BJ (cell line): ENCODE data around the gene DAPK2. TPM values are rescaled to one million over a fixed set of nuclear protein-coding genes. Genes with fewer than 3 reads are reported as not detected.

Experiments
- CTCF ChIA-PET: fragments of 350-600 bp; formaldehyde crosslinking; extraction: SDS; loops from one replicate; lab custom pipeline; 2021; ENCODE audit warnings: antibody characterized with exemption, inconsistent platforms; lab: Yijun Ruan, JAX
- POLR2A ChIA-PET: fragments of 300-600 bp; sonication (Branson Sonifier 250); formaldehyde crosslinking; extraction: SDS; loops from one replicate; lab custom pipeline; 2021; ENCODE audit warnings: antibody characterized with exemption; lab: Charles Lee
- DNase-seq: peaks from one replicate; pipeline ENCODE4 v3.0.0-alpha.2; 2011; ENCODE audit warnings: low read depth
- H3K27me3 ChIP-seq: 2 replicates; pipeline ENCODE4 v1.6.0; 2011; ENCODE audit warnings: low read length; ENCODE audit not compliant: control insufficient read depth, insufficient read depth
- H3K36me3 ChIP-seq: 2 replicates; pipeline ENCODE4 v1.5.1; 2011; ENCODE audit warnings: low read length; ENCODE audit not compliant: control insufficient read depth, insufficient read depth
- H3K4me3 ChIP-seq: 2 replicates; pipeline ENCODE4 v1.5.1; 2011; ENCODE audit warnings: low read depth, mild to moderate bottlenecking, control low read depth, low read length
- CTCF ChIP-seq: IDR thresholded peaks from 2 replicates; pipeline ENCODE4 v1.5.1; 2011; ENCODE audit warnings: low read depth, mild to moderate bottlenecking, control low read depth, inconsistent platforms, low read length, moderate library complexity; ENCODE audit not compliant: insufficient read depth
- polyA minus RNA-seq: library from RNA; depleted of rRNA, polyadenylated mRNA; stranded (reverse); fragments of >200 nt; gene quantifications from 2 replicates; pipeline ENCODE4 v1.2.3, GENCODE V29; 2011; rRNA and poly(A)+ RNA removed
- polyA plus RNA-seq: library from polyadenylated mRNA; depleted of rRNA; stranded (reverse); fragments of >200 nt; gene quantifications from 2 replicates; pipeline ENCODE4 v1.2.3, GENCODE V29; 2011; rRNA removed

The DAPK2 gene
- polyA plus RNA-seq = 10.5 and 12.4 TPM in 2 replicates
- polyA minus RNA-seq = 8.1 and 16.4 TPM in 2 replicates

DNA sequence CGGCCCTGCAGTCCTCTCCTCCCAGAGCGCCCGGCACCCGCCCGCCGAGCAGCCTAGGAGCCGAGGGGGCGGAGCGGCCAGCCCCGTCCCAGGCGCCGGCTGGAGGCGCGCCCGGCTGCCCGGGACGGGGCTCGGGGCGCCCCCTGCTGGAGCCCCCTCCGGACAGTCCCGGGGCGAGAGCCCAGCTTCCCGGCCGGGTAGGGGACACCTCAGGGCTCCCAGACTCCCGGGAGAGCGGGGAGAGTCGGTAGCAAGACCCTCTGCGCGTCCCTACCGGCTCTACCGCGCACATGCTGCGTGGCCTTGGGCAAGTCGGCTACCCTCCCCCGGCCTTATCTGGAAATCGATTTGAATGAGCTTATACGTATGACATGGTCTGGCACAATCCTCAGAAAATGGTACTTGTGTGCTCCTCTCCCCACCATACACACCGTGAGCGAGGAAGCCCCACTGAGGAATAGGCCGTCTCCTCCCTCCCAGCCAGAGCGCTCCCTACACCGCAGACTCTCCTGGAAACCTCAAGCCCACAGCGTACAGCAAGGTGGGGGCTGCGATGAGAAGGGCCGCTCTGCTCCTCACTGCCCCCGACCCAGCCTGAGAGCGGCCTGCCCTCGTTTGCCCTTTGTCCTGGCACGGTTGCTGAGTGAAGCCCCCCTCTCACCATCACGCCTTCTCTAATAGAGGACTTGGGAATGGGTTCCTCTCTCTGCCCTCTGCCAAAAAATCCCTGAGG, at the start of gene DAPK2:
TSS of gene DAPK2 (minus strand) at position 65 of the 733 bp plus-strand sequence. CDS start 6,224 bp downstream, outside the sequence.
- Histone ChIP-seq H3K4me3 (peak within 1 kb of the TSS; percentile 57), H3K36me3 (no peaks in the 10 kb centered on the region), H3K27me3 (no peaks in the 10 kb centered on the region)
- POLR2A ChIA-PET = no interaction called here
- no peak for DNase-seq
- TF ChIP-seq CTCF = peak; percentile 71
- CTCF ChIA-PET = interaction anchor here (0.6 to 3.4 kb wide), 37 partner anchors 8 to 309 kb away, joined by 3 to 21 read pairs (median 4); partner anchors contain the start of gene HERC1

DNA sequence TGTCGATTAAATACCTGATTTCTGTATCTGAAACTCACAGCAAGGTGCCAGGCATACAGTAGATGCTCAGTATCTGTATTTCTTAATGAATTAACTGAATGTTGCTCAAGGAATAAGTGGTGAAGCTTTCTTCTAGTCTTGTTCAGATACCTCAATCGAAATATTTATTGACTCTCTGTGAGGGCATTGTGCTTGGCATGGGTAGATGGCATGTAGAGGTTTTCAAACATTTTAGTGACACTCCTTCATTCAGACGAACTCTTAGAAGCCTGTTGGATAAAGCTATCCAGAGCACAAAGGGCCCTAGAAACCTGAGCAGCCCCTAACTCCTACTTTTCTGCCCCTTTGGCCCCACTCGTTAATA, 49.1 kb upstream of the DAPK2 start:
- no peaks in the 10 kb centered on the region for H3K36me3 ChIP-seq
- ChIA-PET CTCF (interaction anchor here (1.0 kb wide), 1 partner anchor 542 kb away, joined by 3 read pairs; no protein-coding TSS in a partner anchor), POLR2A (interaction anchor here (0.5 kb wide), 1 partner anchor 12 kb away, joined by 3 read pairs; no protein-coding TSS in a partner anchor)
- H3K27me3 ChIP-seq = no peaks in the 10 kb centered on the region
- H3K4me3 ChIP-seq = no peak overlapping the region
- TF ChIP-seq CTCF = no peak
- DNase-seq = no peak

- TF ChIP-seq CTCF = no peak
- Histone ChIP-seq H3K27me3 (no peaks in the 10 kb centered on the region), H3K36me3 (no peaks in the 10 kb centered on the region; the same call in 1 of the 2 replicates), H3K4me3 (peak within 1 kb of the TSS; percentile 66)
- CTCF ChIA-PET = interaction anchor here (0.7 to 1.3 kb wide), 5 partner anchors 15 to 62 kb away, joined by 3 to 4 read pairs (median 3); no protein-coding TSS in a partner anchor
- DNase-seq = peak; percentile 96
- POLR2A ChIA-PET = no interaction called here
These were observed 47.5 kb upstream of the DAPK2 start, which contains the start of gene CIAO2A for GRCh38 chr15:64093627-64094417. TSS of gene CIAO2A (minus strand) at chr15:64093838. CDS start at chr15:64093768, 70 bp downstream.

- POLR2A ChIA-PET = no interaction called here
- no peaks in the 10 kb centered on the region for H3K27me3 ChIP-seq
- peak; percentile 12; the same call in 1 of the 2 replicates for TF ChIP-seq CTCF
- no peak for DNase-seq
- peak overlapping the region; percentile 66 for H3K4me3 ChIP-seq
- CTCF ChIA-PET = interaction anchor here (0.7 to 1.3 kb wide), 5 partner anchors 14 to 62 kb away, joined by 3 to 4 read pairs (median 3); no protein-coding TSS in a partner anchor
- H3K36me3 ChIP-seq = peaks cover 1% of the 10 kb centered on the region; the same call in 1 of the 2 replicates
These were observed 46.8 kb upstream of the DAPK2 start for GRCh38 chr15:64092864-64093626.
